Sigmoid colon (tissue), 4 donors: ENCODE measurements around the gene PDE4D.

Experiments
- CTCF ChIP-seq, 4 experiments: fragments of 450-650 bp in 3 of 4; fragments of 200-600 bp in 1 of 4; IDR thresholded peaks; one replicate each; pipeline ENCODE4 v1.5.1; 2016 to 2019; ENCODE audit warnings: antibody characterized with exemption in 4 of 4, mild to moderate bottlenecking in 3 of 4, moderate library complexity in 2 of 4
- EP300 ChIP-seq, 4 donors: sonication (generic); formaldehyde crosslinking; IDR thresholded peaks; one replicate each; pipeline ENCODE4 v1.6.1; 2017; ENCODE audit warnings: antibody characterized with exemption in 4 of 4

GRCh38 chr5:59016925-59017324 is 876.6 kb downstream of the PDE4D start:
- TF ChIP-seq CTCF (IDR thresholded peaks at IDR 0.05): no peak
- no peak for TF ChIP-seq EP300 (IDR thresholded peaks at IDR 0.05)
